Esophagus squamous epithelium (tissue), 5 donors: ENCODE results near the gene ACER2. TPM values are rescaled to one million over a fixed set of nuclear protein-coding genes. Genes with fewer than 3 reads are reported as not detected.
"Not testable (repeated sequence)": the region's sequence is repeated elsewhere in the genome, so short reads cannot be mapped to it uniquely, and the experiment has no call there.

ENCODE experiments used
- DNase-seq: peaks from one replicate; lab custom pipeline; 2025; lab: John Stamatoyannopoulos, UW
- H3K27ac ChIP-seq, 4 donors: fragments of 200-600 bp; sonication (generic); one replicate each; pipeline ENCODE4 v1.5.1; 2016 to 2019; ENCODE audit warnings: mild to moderate bottlenecking in 1 of 4
- H3K27me3 ChIP-seq, 4 donors: fragments of 200-600 bp; sonication (generic); 1 replicate in 3 of 4; 2 replicates in 1 of 4; pipeline versions ENCODE4 v1.5.1 to v1.6.0; 2017 to 2021; ENCODE audit warnings: antibody characterized with exemption in 1 of 4
- H3K36me3 ChIP-seq, 3 donors: fragments of 200-600 bp; sonication (generic); one replicate each; pipeline ENCODE4 v1.5.1; 2016 to 2019
- H3K4me1 ChIP-seq, 3 donors: fragments of 200-600 bp; sonication (generic); one replicate each; pipeline ENCODE4 v1.5.1; 2017 to 2019
- H3K4me3 ChIP-seq, 4 donors: fragments of 200-600 bp; sonication (generic); 1 replicate in 3 of 4; 2 replicates in 1 of 4; pipeline ENCODE4 v1.5.1; 2016 to 2019; ENCODE audit warnings: mild to moderate bottlenecking in 2 of 4, moderate library complexity in 1 of 4
- H3K9me3 ChIP-seq, 3 donors: fragments of 200-600 bp; sonication (generic); one replicate each; pipeline ENCODE4 v1.5.1; 2016 to 2019
- POLR2A ChIP-seq, 4 donors: fragments of 450-650 bp; IDR thresholded peaks; one replicate each; pipeline ENCODE4 v1.6.1; 2017; ENCODE audit warnings: antibody characterized with exemption in 4 of 4, mild to moderate bottlenecking in 4 of 4, moderate library complexity in 3 of 4
- WGBS, 2 donors: methylation state at CpG; one replicate each; pipeline ENCODE4 v1.1.5; 2018; 5-methylcytosine and 5-hydroxymethylcytosine counted together
- intact Hi-C: fragments of 100-400 bp; cut with DNase I; formaldehyde crosslinking; loops from one replicate; pipeline ENCODE4 v1.15.0; 2022
- total RNA-seq, 4 donors: library from RNA; depleted of rRNA; stranded (reverse); fragments of >200 nt; gene quantifications; one replicate each; pipeline ENCODE4 v1.1.0, GENCODE V29; 2016
- TF ChIP-seq, protein P1 (sequence below), 6 experiments: fragments of 450-650 bp in 4 of 6; fragments of 200-600 bp in 2 of 6; sonication (generic) in 2 of 6; IDR thresholded peaks; one replicate each; pipeline ENCODE4 v1.5.1; 2016 to 2019; ENCODE audit warnings: antibody characterized with exemption in 6 of 6, mild to moderate bottlenecking in 4 of 6, moderate library complexity in 4 of 6
- donor health status: DM: yes; HTN: yes; CAD: no.

Gene ACER2
- total RNA-seq, 4 donors from 2014 or later: 3.6 to 5.0 (median 3.8) TPM

DNA sequence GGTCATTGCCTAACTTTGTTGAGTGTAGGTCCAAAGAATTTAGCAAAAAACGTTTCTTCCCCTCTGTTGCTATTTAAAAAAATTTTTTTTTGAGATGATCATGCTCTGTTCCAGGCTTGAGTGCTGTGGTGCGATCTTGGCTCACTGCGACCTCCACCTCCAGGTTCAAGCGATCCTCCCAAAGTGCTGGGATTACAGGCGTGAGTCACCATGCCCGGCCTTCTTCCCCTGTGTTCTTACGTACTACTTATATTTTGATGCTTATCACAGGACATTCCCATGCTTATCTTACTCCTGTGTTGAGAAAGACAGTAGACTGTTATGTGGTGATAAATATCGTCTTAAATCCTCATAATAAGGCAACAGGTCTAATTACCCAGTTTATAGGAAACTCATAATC lies 2.5 kb downstream of the ACER2 start:
- intact Hi-C loops: no loop called here
- no peak for DNase-seq
- 79 to 85% methylated on average over 7 to 8 of the region's 8 CpGs for WGBS, 2 donors
- TF ChIP-seq POLR2A (IDR thresholded peaks at IDR 0.05): no peak
- TF ChIP-seq, protein P1, sequence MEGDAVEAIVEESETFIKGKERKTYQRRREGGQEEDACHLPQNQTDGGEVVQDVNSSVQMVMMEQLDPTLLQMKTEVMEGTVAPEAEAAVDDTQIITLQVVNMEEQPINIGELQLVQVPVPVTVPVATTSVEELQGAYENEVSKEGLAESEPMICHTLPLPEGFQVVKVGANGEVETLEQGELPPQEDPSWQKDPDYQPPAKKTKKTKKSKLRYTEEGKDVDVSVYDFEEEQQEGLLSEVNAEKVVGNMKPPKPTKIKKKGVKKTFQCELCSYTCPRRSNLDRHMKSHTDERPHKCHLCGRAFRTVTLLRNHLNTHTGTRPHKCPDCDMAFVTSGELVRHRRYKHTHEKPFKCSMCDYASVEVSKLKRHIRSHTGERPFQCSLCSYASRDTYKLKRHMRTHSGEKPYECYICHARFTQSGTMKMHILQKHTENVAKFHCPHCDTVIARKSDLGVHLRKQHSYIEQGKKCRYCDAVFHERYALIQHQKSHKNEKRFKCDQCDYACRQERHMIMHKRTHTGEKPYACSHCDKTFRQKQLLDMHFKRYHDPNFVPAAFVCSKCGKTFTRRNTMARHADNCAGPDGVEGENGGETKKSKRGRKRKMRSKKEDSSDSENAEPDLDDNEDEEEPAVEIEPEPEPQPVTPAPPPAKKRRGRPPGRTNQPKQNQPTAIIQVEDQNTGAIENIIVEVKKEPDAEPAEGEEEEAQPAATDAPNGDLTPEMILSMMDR (IDR thresholded peaks at IDR 0.05): no peak
- Histone ChIP-seq H3K4me1 (peaks cover 5 to 24% (median 14%) of the 10 kb centered on the region in 3 donors), H3K9me3 (no peaks in the 10 kb centered on the region), H3K36me3 (no peaks in the 10 kb centered on the region), H3K4me3 (no peak overlapping the region), H3K27ac (no peak overlapping the region), H3K27me3 (no peaks in the 10 kb centered on the region)

- DNase-seq, H3K27ac ChIP-seq, H3K27me3 ChIP-seq, H3K9me3 ChIP-seq, H3K36me3 ChIP-seq, H3K4me3 ChIP-seq, intact Hi-C loops: not testable (repeated sequence)
- WGBS, 2 donors: 87 to 89% methylated on average over 3 of the region's 3 CpGs
- H3K4me1 ChIP-seq: peaks cover 5 to 16% (median 10%) of the 10 kb centered on the region in 3 donors
Measured at GRCh38 chr9:19413456-19413855, 4.6 kb downstream of the ACER2 start.

GRCh38 chr9:19416143-19416542 lies 7.3 kb downstream of the ACER2 start:
- Histone ChIP-seq H3K36me3 (no peaks in the 10 kb centered on the region), H3K9me3 (no peaks in the 10 kb centered on the region), H3K27me3 (no peaks in the 10 kb centered on the region), H3K4me3 (no peak overlapping the region), H3K4me1 (peaks cover 0 to 6% (median 0%) of the 10 kb centered on the region in 3 donors), H3K27ac (no peak overlapping the region)
- DNase-seq: no peak
- intact Hi-C loops: no loop called here
- 90 to 96% methylated on average over 2 of the region's 2 CpGs for WGBS, 2 donors
- TF ChIP-seq, protein P1 (IDR thresholded peaks at IDR 0.05): no peak
- no peak for TF ChIP-seq POLR2A (IDR thresholded peaks at IDR 0.05)

GRCh38 chr9:19420877-19421276 lies 12.1 kb downstream of the ACER2 start:
- Histone ChIP-seq H3K9me3 (no peaks in the 10 kb centered on the region), H3K27ac (no peak overlapping the region), H3K4me1 (peaks cover 0 to 6% (median 0%) of the 10 kb centered on the region in 3 donors), H3K27me3 (no peaks in the 10 kb centered on the region), H3K4me3 (no peak overlapping the region), H3K36me3 (peaks cover 0 to 15% (median 0%) of the 10 kb centered on the region in 3 donors)
- intact Hi-C loops: no loop called here
- 63 to 89% methylated on average over 1 of the region's 1 CpG for WGBS, 2 donors
- DNase-seq: no peak
- no peak for TF ChIP-seq POLR2A (IDR thresholded peaks at IDR 0.05)
- TF ChIP-seq, protein P1 (IDR thresholded peaks at IDR 0.05): no peak

DNA sequence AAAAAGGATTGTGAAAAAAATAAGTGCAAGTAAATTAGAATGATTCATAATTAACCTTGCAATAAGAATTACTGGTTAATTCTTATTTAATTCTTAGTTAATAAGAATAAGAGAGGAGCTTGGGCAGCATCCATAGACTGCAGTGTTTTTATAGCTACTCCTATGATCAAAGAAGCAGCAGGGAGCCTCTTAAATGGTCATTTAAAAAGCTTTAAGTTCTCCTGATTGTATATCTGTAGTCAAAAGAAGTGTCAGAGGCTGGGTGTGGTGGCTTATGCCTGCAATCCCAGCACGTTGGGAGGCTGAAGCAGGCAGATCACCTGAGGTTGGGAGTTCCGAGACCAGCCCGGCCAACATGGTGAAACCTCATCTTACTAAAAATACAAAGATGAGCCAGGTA lies 14.4 kb downstream of the ACER2 start:
- 89 to 90% methylated on average over 2 to 3 of the region's 3 CpGs for WGBS, 2 donors
- H3K27me3 ChIP-seq: no peaks in the 10 kb centered on the region
- TF ChIP-seq, protein P1 (IDR thresholded peaks at IDR 0.05): no peak
- no peak for TF ChIP-seq POLR2A (IDR thresholded peaks at IDR 0.05)
- no peaks in the 10 kb centered on the region for H3K9me3 ChIP-seq
- no peak overlapping the region for H3K27ac ChIP-seq
- H3K36me3 ChIP-seq: peaks cover 0 to 16% (median 0%) of the 10 kb centered on the region in 3 donors
- peaks cover 0 to 6% (median 0%) of the 10 kb centered on the region in 3 donors for H3K4me1 ChIP-seq
- H3K4me3 ChIP-seq: no peak overlapping the region
- no peak for DNase-seq
- intact Hi-C loops: no loop called here
